HepG2 (cell line): Measurements from ENCODE around the gene ALDOA. TPM values are rescaled to one million over a fixed set of nuclear protein-coding genes. Genes with fewer than 3 reads are reported as not detected.

Experiments used
- ARID2 ChIP-seq: sonication (generic); formaldehyde crosslinking; IDR thresholded peaks from 2 replicates; pipeline ENCODE4 v1.8.1; 2022; ENCODE audit warnings: mild to moderate bottlenecking, missing genetic modification reagents, borderline replicate concordance
- ATF3 ChIP-seq: sonication (generic); formaldehyde crosslinking; IDR thresholded peaks from 2 replicates; pipeline ENCODE4 v1.4.0; 2020; ENCODE audit warnings: missing genetic modification reagents
- ATF7-NPFF ChIP-seq: sonication (generic); formaldehyde crosslinking; IDR thresholded peaks from 2 replicates; pipeline ENCODE4 v1.8.1; 2023; ENCODE audit warnings: mild to moderate bottlenecking, low read depth, missing genetic modification reagents, moderate library complexity
- BCL3 ChIP-seq: sonication (generic); formaldehyde crosslinking; IDR thresholded peaks from 2 replicates; pipeline ENCODE4 v1.5.1; 2020; ENCODE audit warnings: mild to moderate bottlenecking, missing genetic modification reagents, moderate library complexity
- BRF2 ChIP-seq: sonication (generic); formaldehyde crosslinking; IDR thresholded peaks from 2 replicates; pipeline ENCODE4 v1.8.1; 2022; ENCODE audit warnings: mild to moderate bottlenecking, missing genetic modification reagents
- ETV6 ChIP-seq: sonication (generic); formaldehyde crosslinking; conservative IDR thresholded peaks from 2 replicates; pipeline ENCODE4 v1.4.0; 2020; ENCODE audit warnings: missing genetic modification reagents
- FOXM1 ChIP-seq: sonication (generic); formaldehyde crosslinking; IDR thresholded peaks from 2 replicates; pipeline ENCODE4 v1.5.0; 2020; ENCODE audit warnings: missing genetic modification reagents
- HDAC6 ChIP-seq: fragments of 200-600 bp; sonication (generic); IDR thresholded peaks from 2 replicates; pipeline ENCODE4 v1.7.0; 2017; ENCODE audit warnings: mild to moderate bottlenecking, antibody characterized with exemption, low read length, low read depth
- HNRNPK ChIP-seq: fragments of 200-400 bp; formaldehyde crosslinking; IDR thresholded peaks from 2 replicates; pipeline ENCODE4 v1.6.1; 2018; ENCODE audit warnings: low read length, low read depth, moderate library complexity, mild to moderate bottlenecking; ENCODE audit not compliant: poor library complexity, severe bottlenecking
- JARID2 ChIP-seq: sonication (generic); formaldehyde crosslinking; IDR thresholded peaks from 2 replicates; pipeline ENCODE4 v1.8.1; 2023; ENCODE audit warnings: missing genetic modification reagents, inconsistent platforms; ENCODE audit not compliant: insufficient replicate concordance
- KLF9 ChIP-seq: IDR thresholded peaks from 2 replicates; pipeline ENCODE4 v1.6.1; 2016; ENCODE audit warnings: low read depth
- MXI1 ChIP-seq: IDR thresholded peaks from 3 replicates; pipeline ENCODE4 v1.6.1; 2012; ENCODE audit warnings: low read depth, low read length, inconsistent platforms, borderline replicate concordance
- NFIC ChIP-seq: IDR thresholded peaks from 2 replicates; pipeline ENCODE4 v1.6.1; 2012; ENCODE audit warnings: mild to moderate bottlenecking, low read length, inconsistent platforms
- TAF15 ChIP-seq: fragments of 200-400 bp; formaldehyde crosslinking; IDR thresholded peaks from one replicate; pipeline ENCODE4 v1.6.1; 2018; ENCODE audit warnings: mild to moderate bottlenecking, low read depth, low read length; ENCODE audit not compliant: poor library complexity, severe bottlenecking
- TBX2 ChIP-seq: sonication (generic); formaldehyde crosslinking; IDR thresholded peaks from 2 replicates; pipeline ENCODE4 v1.5.0; 2020; ENCODE audit warnings: missing genetic modification reagents, mild to moderate bottlenecking, borderline replicate concordance
- ZFP62 ChIP-seq: sonication (generic); formaldehyde crosslinking; IDR thresholded peaks from 2 replicates; pipeline ENCODE4 v1.4.0; 2020; ENCODE audit warnings: missing genetic modification reagents
- ZKSCAN8 ChIP-seq: IDR thresholded peaks from 2 replicates; pipeline ENCODE4 v1.6.1; 2016; ENCODE audit warnings: borderline replicate concordance, missing genetic modification reagents, missing compliant biosample characterization
- ZNF264 ChIP-seq: sonication (generic); formaldehyde crosslinking; IDR thresholded peaks from 2 replicates; pipeline ENCODE4 v1.4.0; 2020; ENCODE audit warnings: missing genetic modification reagents
- ZNF34 ChIP-seq: sonication (generic); formaldehyde crosslinking; IDR thresholded peaks from 2 replicates; pipeline ENCODE4 v1.4.0; 2020; ENCODE audit warnings: mild to moderate bottlenecking, missing genetic modification reagents, borderline replicate concordance
- ZNF367 ChIP-seq: sonication (generic); formaldehyde crosslinking; IDR thresholded peaks from 2 replicates; pipeline ENCODE4 v1.4.0; 2020; ENCODE audit warnings: missing genetic modification reagents, borderline replicate concordance
- ZNF431 ChIP-seq: sonication (generic); formaldehyde crosslinking; IDR thresholded peaks from 2 replicates; pipeline ENCODE4 v1.9.0; 2022; ENCODE audit warnings: missing genetic modification reagents, low read depth, mild to moderate bottlenecking, borderline replicate concordance
- ZNF570 ChIP-seq: sonication (generic); formaldehyde crosslinking; IDR thresholded peaks from 2 replicates; pipeline ENCODE4 v1.4.0; 2020; ENCODE audit warnings: mild to moderate bottlenecking, missing genetic modification reagents, borderline replicate concordance
- ZNF746 ChIP-seq: sonication (generic); formaldehyde crosslinking; IDR thresholded peaks from 2 replicates; pipeline ENCODE4 v1.8.0; 2022; ENCODE audit warnings: mild to moderate bottlenecking, missing genetic modification reagents
- polyA plus RNA-seq, 8 experiments: library from polyadenylated mRNA; depleted of rRNA in 3 of 8; stranded (reverse) in 7 of 8; unstranded in 1 of 8; fragments of >200 nt; fragmentation: Illumina TruSeq in 4 of 8; extraction: Trizol in 4 of 8; gene quantifications; 2 replicates each; pipeline versions ENCODE4 v1.2.1 to v1.2.3, GENCODE V29; 2011 to 2016; ENCODE audit warnings: low read depth in 4 of 8, missing spikeins in 1 of 8, mixed read lengths in 1 of 8; ENCODE audit not compliant: insufficient read depth in 1 of 8
- total RNA-seq, 5 experiments: library from RNA; depleted of rRNA; stranded (reverse); fragments of >200 nt; fragmentation: Illumina TruSeq; extraction: Trizol; gene quantifications; 2 replicates each; pipeline ENCODE4 v1.2.3, GENCODE V29; 2016; ENCODE audit warnings: low read depth in 1 of 5
- TF ChIP-seq, protein P1 (sequence below): sonication (generic); formaldehyde crosslinking; IDR thresholded peaks from 2 replicates; pipeline ENCODE4 v1.8.0; 2022; ENCODE audit warnings: missing genetic modification reagents, mild to moderate bottlenecking, inconsistent platforms, borderline replicate concordance

Gene ALDOA
- total and polyA plus RNA-seq, 2 of the 13 experiments (the other 11 are each of a cell fraction or from before 2014, with no cell fraction given) = 925 to 1,884 TPM

GRCh38 chr16:30065102-30065942 lies at the start of gene ALDOA (continued):
- TF ChIP-seq BCL3 (CRISPR knock-in tag) (peak; percentile 83; the same call in 1 of the 2 replicates), MXI1 (peak; percentile 80; the same call in 2 of the 3 replicates), TBX2 (CRISPR knock-in tag) (peak; percentile 96), ZFP62 (0 out of 2 replicates have a peak, but pooled peaks have one; percentile 30), KLF9 (CRISPR knock-in tag) (no peak; the same call in 1 of the 2 replicates), ZNF264 (peak; percentile 65; the same call in 1 of the 2 replicates), ATF7-NPFF (CRISPR knock-in tag) (peak; percentile 95), ZNF570 (CRISPR knock-in tag) (0 out of 2 replicates have a peak, but pooled peaks have one; percentile 21), FOXM1 (CRISPR knock-in tag) (no peak), ZNF34 (CRISPR knock-in tag) (0 out of 2 replicates have a peak, but pooled peaks have one; percentile 83), TAF15 (no peak), ZNF431 (CRISPR knock-in tag) (peak; percentile 97), HDAC6 (no peak), ARID2 (CRISPR knock-in tag) (peak; percentile 14; the same call in 1 of the 2 replicates), ETV6 (CRISPR knock-in tag) (peak; percentile 96), ATF3 (CRISPR knock-in tag) (peak; percentile 80), ZNF367 (peak; percentile 90; the same call in 1 of the 2 replicates), ZKSCAN8 (CRISPR knock-in tag) (peak; percentile 91; the same call in 1 of the 2 replicates), ZNF746 (CRISPR knock-in tag) (peak; percentile 98), HNRNPK (peak; percentile 93), NFIC (0 out of 2 replicates have a peak, but pooled peaks have one; percentile 37), BRF2 (CRISPR knock-in tag) (no peak), JARID2 (CRISPR knock-in tag) (peak; percentile 91)
- TF ChIP-seq, protein P1, sequence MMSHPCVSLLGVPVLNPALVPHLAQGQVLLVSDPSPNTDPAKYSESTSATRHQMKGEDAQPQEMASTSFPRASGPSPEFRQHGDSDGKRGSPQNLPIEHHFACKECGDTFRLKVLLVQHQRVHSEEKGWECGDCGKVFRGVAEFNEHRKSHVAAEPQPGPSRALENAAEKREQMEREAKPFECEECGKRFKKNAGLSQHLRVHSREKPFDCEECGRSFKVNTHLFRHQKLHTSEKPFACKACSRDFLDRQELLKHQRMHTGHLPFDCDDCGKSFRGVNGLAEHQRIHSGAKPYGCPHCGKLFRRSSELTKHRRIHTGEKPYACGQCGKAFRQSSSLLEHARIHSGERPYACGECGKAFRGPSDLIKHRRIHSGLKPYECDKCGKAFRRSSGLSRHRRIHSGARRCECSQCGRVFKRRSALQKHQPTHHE (CRISPR knock-in tag) = peak; percentile 95
